Stimulated activated naive B cell treated with anti-CD40 and anti-IgM and Interleukin-4, amounts not matched to agents 10 μg/mL and 1 μg/mL and 100 μg/mL, for 72 hours (primary cell): Measurements from ENCODE around the gene VPS8.

Source experiments
- ATAC-seq, 2 donors: fragments of 150-1000 bp; cut with Tn5 transposase; replicated peaks; 2 replicates each; pipeline ENCODE4 v1.10.0; 2021; ENCODE audit warnings: moderate library complexity in 1 of 2
- DNase-seq: peaks from one replicate; pipeline ENCODE4 v3.0.0; 2021
- H3K27ac Mint-ChIP-seq: one replicate; pipeline ENCODE4 v1.8.0; 2022; ENCODE audit warnings: mild to moderate bottlenecking, mixed read lengths
- H3K27me3 Mint-ChIP-seq, 2 donors: one replicate each; pipeline ENCODE4 v1.8.0; 2022; ENCODE audit warnings: mixed read lengths in 2 of 2
- H3K36me3 Mint-ChIP-seq, 2 donors: one replicate each; pipeline ENCODE4 v1.8.0; 2022; ENCODE audit warnings: mixed read lengths in 2 of 2, mild to moderate bottlenecking in 1 of 2
- H3K4me1 Mint-ChIP-seq, 2 donors: one replicate each; pipeline ENCODE4 v1.8.0; 2022; ENCODE audit warnings: mixed read lengths in 2 of 2, mild to moderate bottlenecking in 1 of 2
- H3K4me3 Mint-ChIP-seq, 2 donors: one replicate each; pipeline ENCODE4 v1.8.0; 2022; ENCODE audit warnings: mild to moderate bottlenecking in 2 of 2, mixed read lengths in 2 of 2, moderate library complexity in 1 of 2
- H3K9me3 Mint-ChIP-seq, 2 donors: one replicate each; pipeline ENCODE4 v1.8.0; 2022; ENCODE audit warnings: mixed read lengths in 2 of 2, mild to moderate bottlenecking in 1 of 2

The VPS8 gene

GRCh38 chr3:184911570-184911969 is 99.6 kb downstream of the VPS8 start:
- DNase-seq (no peak), ATAC-seq (no peak)
- Mint-ChIP-seq H3K36me3 (peaks cover 42 to 65% of the 10 kb centered on the region in 2 donors), H3K27ac (no peak overlapping the region), H3K27me3 (no peaks in the 10 kb centered on the region), H3K4me3 (no peak overlapping the region), H3K9me3 (no peaks in the 10 kb centered on the region), H3K4me1 (no peaks in the 10 kb centered on the region)

- no peak overlapping the region for H3K27ac Mint-ChIP-seq
- no peaks in the 10 kb centered on the region for H3K27me3 Mint-ChIP-seq
- no peaks in the 10 kb centered on the region for H3K9me3 Mint-ChIP-seq
- H3K4me1 Mint-ChIP-seq: no peaks in the 10 kb centered on the region
- H3K4me3 Mint-ChIP-seq: no peak overlapping the region
- DNase-seq (no peak), ATAC-seq (no peak)
- peaks cover 46 to 67% of the 10 kb centered on the region in 2 donors for H3K36me3 Mint-ChIP-seq
These were observed 100.2 kb downstream of the VPS8 start for GRCh38 chr3:184912163-184912562.

- DNase-seq (no peak), ATAC-seq (no peak)
- Mint-ChIP-seq H3K27ac (no peak overlapping the region), H3K36me3 (peaks cover 46 to 61% of the 10 kb centered on the region in 2 donors), H3K27me3 (no peaks in the 10 kb centered on the region), H3K9me3 (no peaks in the 10 kb centered on the region), H3K4me1 (no peaks in the 10 kb centered on the region), H3K4me3 (no peak overlapping the region)
These were observed 102.7 kb downstream of the VPS8 start for GRCh38 chr3:184914628-184915027.

- DNase-seq (no peak), ATAC-seq (no peak)
- Mint-ChIP-seq H3K36me3 (peaks cover 25 to 37% of the 10 kb centered on the region in 2 donors), H3K27me3 (no peaks in the 10 kb centered on the region), H3K9me3 (no peaks in the 10 kb centered on the region), H3K4me3 (no peak overlapping the region), H3K27ac (no peak overlapping the region), H3K4me1 (no peaks in the 10 kb centered on the region)
These were observed 106.8 kb downstream of the VPS8 start for GRCh38 chr3:184918750-184919149.

- no peaks in the 10 kb centered on the region for H3K4me1 Mint-ChIP-seq
- no peak overlapping the region for H3K4me3 Mint-ChIP-seq
- no peaks in the 10 kb centered on the region for H3K9me3 Mint-ChIP-seq
- DNase-seq: no peak
- ATAC-seq: no peak
- no peak overlapping the region for H3K27ac Mint-ChIP-seq
- H3K36me3 Mint-ChIP-seq: peaks cover 24 to 36% of the 10 kb centered on the region in 2 donors
- H3K27me3 Mint-ChIP-seq: no peaks in the 10 kb centered on the region
These were observed 107.7 kb downstream of the VPS8 start for GRCh38 chr3:184919651-184920050.

GRCh38 chr3:184924547-184924946 is 112.6 kb downstream of the VPS8 start:
- ATAC-seq (no peak), DNase-seq (no peak)
- Mint-ChIP-seq H3K9me3 (no peaks in the 10 kb centered on the region), H3K4me1 (no peaks in the 10 kb centered on the region), H3K4me3 (no peak overlapping the region), H3K27ac (no peak overlapping the region), H3K27me3 (no peaks in the 10 kb centered on the region), H3K36me3 (peaks cover 17 to 28% of the 10 kb centered on the region in 2 donors)

- DNase-seq (no peak), ATAC-seq (no peak)
- Mint-ChIP-seq H3K27ac (no peak overlapping the region), H3K36me3 (peaks cover 23 to 26% of the 10 kb centered on the region in 2 donors), H3K4me1 (no peaks in the 10 kb centered on the region), H3K9me3 (no peaks in the 10 kb centered on the region), H3K27me3 (no peaks in the 10 kb centered on the region), H3K4me3 (no peak overlapping the region)
These were observed 115.9 kb downstream of the VPS8 start for GRCh38 chr3:184927796-184928315.

- H3K4me3 Mint-ChIP-seq: no peak overlapping the region
- DNase-seq (no peak), ATAC-seq (no peak)
- no peaks in the 10 kb centered on the region for H3K4me1 Mint-ChIP-seq
- H3K27me3 Mint-ChIP-seq: no peaks in the 10 kb centered on the region
- H3K27ac Mint-ChIP-seq: no peak overlapping the region
- peaks cover 32 to 39% of the 10 kb centered on the region in 2 donors for H3K36me3 Mint-ChIP-seq
- no peaks in the 10 kb centered on the region for H3K9me3 Mint-ChIP-seq
These were observed 120.8 kb downstream of the VPS8 start for GRCh38 chr3:184932777-184933176.

- Mint-ChIP-seq H3K4me3 (no peak overlapping the region), H3K27ac (no peak overlapping the region), H3K27me3 (no peaks in the 10 kb centered on the region), H3K9me3 (no peaks in the 10 kb centered on the region), H3K36me3 (peaks cover 36 to 53% of the 10 kb centered on the region in 2 donors), H3K4me1 (no peaks in the 10 kb centered on the region)
- no peak for DNase-seq
- ATAC-seq: no peak
These were observed 125.6 kb downstream of the VPS8 start for GRCh38 chr3:184937611-184938010.

GRCh38 chr3:184941408-184941807 is 129.4 kb downstream of the VPS8 start:
- no peaks in the 10 kb centered on the region for H3K9me3 Mint-ChIP-seq
- peaks cover 0 to 6% of the 10 kb centered on the region in 2 donors for H3K4me1 Mint-ChIP-seq
- ATAC-seq (no peak), DNase-seq (no peak)
- H3K4me3 Mint-ChIP-seq: no peak overlapping the region
- H3K36me3 Mint-ChIP-seq: peaks cover 42 to 55% of the 10 kb centered on the region in 2 donors
- no peaks in the 10 kb centered on the region for H3K27me3 Mint-ChIP-seq
- H3K27ac Mint-ChIP-seq: no peak overlapping the region

GRCh38 chr3:184942735-184943134 is 130.8 kb downstream of the VPS8 start:
- Mint-ChIP-seq H3K27ac (no peak overlapping the region), H3K9me3 (no peaks in the 10 kb centered on the region), H3K36me3 (peaks cover 41 to 45% of the 10 kb centered on the region in 2 donors), H3K4me1 (peaks cover 0 to 6% of the 10 kb centered on the region in 2 donors), H3K4me3 (no peak overlapping the region), H3K27me3 (no peaks in the 10 kb centered on the region)
- DNase-seq (no peak), ATAC-seq (no peak)

- no peak for ATAC-seq
- Mint-ChIP-seq H3K27me3 (no peaks in the 10 kb centered on the region), H3K9me3 (no peaks in the 10 kb centered on the region), H3K27ac (no peak overlapping the region), H3K4me1 (peaks cover 0 to 6% of the 10 kb centered on the region in 2 donors), H3K36me3 (peaks cover 40 to 46% of the 10 kb centered on the region in 2 donors), H3K4me3 (no peak overlapping the region)
- no peak for DNase-seq
These were observed 132.3 kb downstream of the VPS8 start for GRCh38 chr3:184944241-184944640.

- DNase-seq (no peak), ATAC-seq (no peak)
- H3K27me3 Mint-ChIP-seq: no peaks in the 10 kb centered on the region
- no peaks in the 10 kb centered on the region for H3K9me3 Mint-ChIP-seq
- H3K4me1 Mint-ChIP-seq: peaks cover 0 to 6% of the 10 kb centered on the region in 2 donors
- H3K27ac Mint-ChIP-seq: no peak overlapping the region
- peaks cover 41 to 48% of the 10 kb centered on the region in 2 donors for H3K36me3 Mint-ChIP-seq
- no peak overlapping the region for H3K4me3 Mint-ChIP-seq
These were observed 134.1 kb downstream of the VPS8 start for GRCh38 chr3:184945886-184946625.

- no peaks in the 10 kb centered on the region for H3K27me3 Mint-ChIP-seq
- H3K4me3 Mint-ChIP-seq: no peak overlapping the region
- ATAC-seq (no peak), DNase-seq (no peak)
- peaks cover 0 to 6% of the 10 kb centered on the region in 2 donors for H3K4me1 Mint-ChIP-seq
- no peaks in the 10 kb centered on the region for H3K9me3 Mint-ChIP-seq
- H3K27ac Mint-ChIP-seq: no peak overlapping the region
- peaks cover 41 to 43% of the 10 kb centered on the region in 2 donors for H3K36me3 Mint-ChIP-seq
These were observed 135.0 kb downstream of the VPS8 start for GRCh38 chr3:184946917-184947316.

GRCh38 chr3:184949251-184949965 is 137.4 kb downstream of the VPS8 start:
- DNase-seq (no peak), ATAC-seq (no peak)
- Mint-ChIP-seq H3K36me3 (peaks cover 41 to 44% of the 10 kb centered on the region in 2 donors), H3K4me1 (no peaks in the 10 kb centered on the region), H3K27me3 (no peaks in the 10 kb centered on the region), H3K27ac (no peak overlapping the region), H3K9me3 (no peaks in the 10 kb centered on the region), H3K4me3 (no peak overlapping the region)
